Prostate gland (tissue), 2 donors: ENCODE results near the gene CNOT6L. TPM values are rescaled to one million over a fixed set of nuclear protein-coding genes. Genes with fewer than 3 reads are reported as not detected.

Experiments
- DNase-seq: peaks from one replicate; pipeline ENCODE4 v3.0.0-alpha.2; 2019; ENCODE audit warnings: low spot score
- H3K27ac ChIP-seq, 2 donors: fragments of 200-600 bp; sonication (generic); 2 replicates each; pipeline ENCODE4 v1.5.1; 2017 to 2019
- H3K27me3 ChIP-seq: fragments of 200-600 bp; sonication (generic); replicated peaks from 2 replicates; pipeline ENCODE4 v1.5.1; 2019; ENCODE audit not compliant: insufficient read depth
- H3K36me3 ChIP-seq, 2 donors: fragments of 200-600 bp; sonication (generic); 1 replicate in 1 of 2; 2 replicates in 1 of 2; pipeline versions ENCODE4 v1.5.1 to v1.8.1; 2017 to 2019
- H3K4me1 ChIP-seq: fragments of 200-600 bp; sonication (generic); replicated peaks from 2 replicates; pipeline ENCODE4 v1.5.1; 2019
- H3K4me3 ChIP-seq, 2 donors: fragments of 200-600 bp; sonication (generic); 2 replicates each; pipeline ENCODE4 v1.5.1; 2017 to 2019
- H3K9me3 ChIP-seq: fragments of 200-600 bp; sonication (generic); 2 replicates; pipeline ENCODE4 v1.5.1; 2017
- CTCF ChIP-seq, 4 experiments: fragments of 200-600 bp in 2 of 4; fragments of 450-650 bp in 2 of 4; sonication (generic) in 2 of 4; IDR thresholded peaks; 1 replicate in 3 of 4; 2 replicates in 1 of 4; pipeline ENCODE4 v1.5.1; 2016 to 2019; ENCODE audit warnings: antibody characterized with exemption in 4 of 4, mild to moderate bottlenecking in 2 of 4, moderate library complexity in 2 of 4
- POLR2A ChIP-seq: fragments of 450-650 bp; IDR thresholded peaks from one replicate; pipeline ENCODE4 v1.6.1; 2016; ENCODE audit warnings: antibody characterized with exemption, mild to moderate bottlenecking
- POLR2AphosphoS5 ChIP-seq: sonication (generic); formaldehyde crosslinking; IDR thresholded peaks from one replicate; pipeline ENCODE4 v1.6.1; 2017; ENCODE audit warnings: antibody characterized with exemption
- WGBS: methylation state at CpG from one replicate; pipeline ENCODE4 v1.1.5; 2018; 5-methylcytosine and 5-hydroxymethylcytosine counted together
- intact Hi-C: fragments of 100-400 bp; cut with DNase I; formaldehyde crosslinking; loops from one replicate; pipeline ENCODE4 v1.14.2; 2022
- total RNA-seq, 2 donors: library from RNA; depleted of rRNA; stranded (reverse); fragments of >200 nt; gene quantifications; one replicate each; pipeline ENCODE4 v1.1.0, GENCODE V29; 2016

Gene CNOT6L
- total RNA-seq, 2 donors from 2014 or later, result 27.7 to 36.6 TPM

- H3K36me3 ChIP-seq, result no peaks in the 10 kb centered on the region
- H3K4me1 ChIP-seq, result no peaks in the 10 kb centered on the region
- no peak for DNase-seq
- no peaks in the 10 kb centered on the region for H3K27me3 ChIP-seq
- intact Hi-C loops, result no loop called here
- 24% methylated on average over 1 of the region's 1 CpG for WGBS
- H3K9me3 ChIP-seq, result no peaks in the 10 kb centered on the region
- TF ChIP-seq CTCF (IDR thresholded peaks at IDR 0.05) (no peak), POLR2A (no peak), POLR2AphosphoS5 (no peak)
- no peak overlapping the region for H3K4me3 ChIP-seq
- H3K27ac ChIP-seq, result no peak overlapping the region
These were observed 41.9 kb downstream of the CNOT6L start for GRCh38 chr4:77777135-77777807.

GRCh38 chr4:77776182-77777134 is 42.7 kb downstream of the CNOT6L start:
- no peaks in the 10 kb centered on the region for H3K4me1 ChIP-seq
- DNase-seq, result no peak
- no peaks in the 10 kb centered on the region for H3K36me3 ChIP-seq
- no peaks in the 10 kb centered on the region for H3K9me3 ChIP-seq
- H3K27ac ChIP-seq, result no peak overlapping the region
- whole genome bisulfite sequencing, result 60% methylated on average over 6 of the region's 6 CpGs
- TF ChIP-seq CTCF (IDR thresholded peaks at IDR 0.05), result no peak
- H3K27me3 ChIP-seq, result no peaks in the 10 kb centered on the region
- no peak overlapping the region for H3K4me3 ChIP-seq
- intact Hi-C loops, result no loop called here

- Histone ChIP-seq H3K36me3 (no peaks in the 10 kb centered on the region), H3K9me3 (no peaks in the 10 kb centered on the region), H3K4me3 (no peak overlapping the region), H3K27ac (no peak overlapping the region), H3K27me3 (no peaks in the 10 kb centered on the region), H3K4me1 (no peaks in the 10 kb centered on the region)
- 94% methylated on average over 3 of the region's 3 CpGs for WGBS
- intact Hi-C loops, result no loop called here
- DNase-seq, result no peak
- TF ChIP-seq POLR2A (no peak), CTCF (IDR thresholded peaks at IDR 0.05) (no peak), POLR2AphosphoS5 (no peak)
These were observed 46.1 kb downstream of the CNOT6L start for GRCh38 chr4:77773101-77773500.

GRCh38 chr4:77771566-77771965 is 47.6 kb downstream of the CNOT6L start:
- no peaks in the 10 kb centered on the region for H3K36me3 ChIP-seq
- intact Hi-C loops, result no loop called here
- H3K4me1 ChIP-seq, result no peaks in the 10 kb centered on the region
- no peaks in the 10 kb centered on the region for H3K9me3 ChIP-seq
- no peaks in the 10 kb centered on the region for H3K27me3 ChIP-seq
- TF ChIP-seq POLR2AphosphoS5 (no peak), POLR2A (no peak), CTCF (IDR thresholded peaks at IDR 0.05) (no peak)
- DNase-seq, result no peak
- no peak overlapping the region for H3K27ac ChIP-seq
- no peak overlapping the region for H3K4me3 ChIP-seq
